GM21619 (cell line): Measurements from ENCODE around the gene MAP9.
A peak's percentile ranks its signal among the peaks of the same experiment; 100 is the strongest.
"Not testable (repeated sequence)": the region's sequence is repeated elsewhere in the genome, so short reads cannot be mapped to it uniquely, and the experiment has no call there.

Experiments used
- ATAC-seq: cut with Tn5 transposase; IDR thresholded peaks from one replicate; pipeline ENCODE4 v1.9.1; 2021; ENCODE audit not compliant: unreplicated experiment

The MAP9 gene

GRCh38 chr4:155353923-155354540 lies 22.7 kb downstream of the MAP9 start:
- peak; percentile 99 for ATAC-seq

- no peak for ATAC-seq
These were observed 34.6 kb downstream of the MAP9 start for GRCh38 chr4:155342142-155342541.

DNA sequence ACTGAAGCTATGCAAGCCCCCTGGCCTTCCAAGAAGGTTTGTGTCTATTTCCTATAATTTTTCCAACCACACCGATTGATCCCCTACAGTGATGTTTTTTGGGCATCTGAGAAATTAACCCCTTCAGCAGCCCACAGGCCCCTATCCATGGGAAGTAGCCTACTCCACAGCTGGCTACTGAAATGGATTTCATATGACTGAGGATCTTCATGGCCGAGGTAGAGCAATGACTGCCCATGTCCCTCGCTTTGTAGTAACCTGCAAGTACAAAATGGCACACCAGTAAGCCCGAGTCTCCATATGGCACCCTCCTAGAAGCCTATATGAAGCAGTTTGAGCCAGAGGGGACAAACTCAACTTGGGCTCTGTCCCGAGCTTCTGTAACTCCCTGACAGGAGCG lies 36.8 kb downstream of the MAP9 start:
- ATAC-seq: no peak

- ATAC-seq: no peak
These were observed 37.2 kb downstream of the MAP9 start for GRCh38 chr4:155339588-155339987.

- no peak for ATAC-seq
These were observed 38.6 kb downstream of the MAP9 start for GRCh38 chr4:155338196-155338595.

GRCh38 chr4:155336242-155336641 lies 40.5 kb downstream of the MAP9 start:
- no peak for ATAC-seq

GRCh38 chr4:155331478-155331877 lies 45.3 kb downstream of the MAP9 start:
- no peak for ATAC-seq

GRCh38 chr4:155322782-155323181 lies 54.0 kb downstream of the MAP9 start:
- ATAC-seq: no peak

DNA sequence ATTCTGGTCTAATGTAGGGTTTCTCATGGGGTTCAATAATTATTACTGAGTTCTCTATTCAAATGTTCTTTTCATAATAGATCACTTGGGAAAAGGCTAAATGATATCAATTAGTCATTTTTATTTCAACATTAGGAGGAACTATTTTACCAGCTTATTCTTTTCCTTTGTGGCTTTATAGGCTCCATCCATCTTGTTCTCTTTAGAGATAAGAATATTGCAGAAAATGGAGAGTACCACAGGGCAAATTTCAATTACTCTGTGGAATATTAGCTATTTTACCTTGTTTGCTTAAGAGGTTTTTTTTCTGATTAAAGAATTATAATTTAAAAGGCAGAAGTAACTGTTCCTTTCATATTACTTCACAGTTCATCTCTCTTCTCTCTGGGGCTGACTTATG lies 55.8 kb downstream of the MAP9 start:
- ATAC-seq: no peak

DNA sequence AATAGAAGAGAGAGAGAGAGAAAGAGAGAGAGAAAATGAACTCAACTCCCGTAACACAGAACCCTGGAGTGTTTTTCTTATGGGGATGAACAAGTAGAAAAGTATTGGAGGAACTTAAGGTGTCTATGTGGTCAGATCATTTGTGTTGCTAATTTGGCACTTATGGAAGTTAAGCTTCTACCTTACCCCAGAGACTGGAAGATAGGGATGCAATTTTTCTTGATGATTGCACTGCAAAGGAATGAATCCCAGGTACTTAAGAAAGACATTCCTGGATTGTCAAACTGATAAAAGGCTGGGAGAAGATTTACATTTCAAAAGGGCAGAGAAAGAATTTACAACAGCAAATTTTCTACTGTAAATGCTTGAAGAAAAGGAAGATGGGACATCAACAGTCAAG lies 57.2 kb downstream of the MAP9 start:
- ATAC-seq: no peak

- ATAC-seq: not testable (repeated sequence)
These were observed 64.7 kb downstream of the MAP9 start for GRCh38 chr4:155312027-155312426.

DNA sequence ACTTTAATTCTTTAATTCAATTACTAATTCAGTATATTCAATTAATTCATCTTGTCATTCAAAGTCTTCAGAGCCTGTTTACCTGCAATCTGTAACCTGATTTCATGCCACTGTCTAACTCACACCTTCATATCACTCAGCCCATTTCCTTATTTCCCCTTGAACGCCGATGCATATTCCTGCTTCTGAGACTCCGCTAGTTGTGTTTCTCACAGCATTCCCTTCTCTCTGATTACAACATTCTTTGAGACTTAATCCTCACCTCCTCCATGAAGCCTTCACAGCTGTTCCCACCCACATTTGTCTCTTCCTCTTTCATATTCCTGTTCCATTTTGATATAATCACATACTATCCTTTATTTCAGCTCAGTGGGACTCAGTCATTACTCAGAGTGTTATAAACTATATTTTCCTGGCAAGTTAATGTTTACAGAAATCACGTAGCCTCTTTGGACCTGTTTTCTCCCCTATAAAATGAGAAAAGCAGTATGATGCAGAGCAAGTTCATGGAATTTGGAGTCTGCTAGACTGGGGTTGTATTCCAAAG lies 69.0 kb downstream of the MAP9 start:
- ATAC-seq: no peak

DNA sequence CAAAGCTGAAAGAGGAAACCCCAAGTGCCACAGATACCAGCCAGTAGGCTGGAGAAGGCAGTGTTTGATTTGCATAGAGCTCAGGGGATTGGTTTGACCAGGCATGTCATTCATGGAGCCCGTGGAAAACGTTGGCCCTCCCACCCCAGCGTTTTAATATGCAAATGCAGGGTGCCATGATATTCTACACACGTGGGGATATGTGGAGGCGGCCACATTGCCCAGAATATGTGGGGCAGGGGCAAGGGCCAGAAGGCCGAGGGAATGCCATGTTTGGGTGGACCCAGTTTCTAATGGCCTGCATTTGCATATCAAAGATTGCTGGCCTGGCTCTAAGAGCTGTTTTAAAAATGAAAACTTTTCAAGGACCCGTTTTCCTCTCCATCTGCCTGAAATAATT lies 71.1 kb downstream of the MAP9 start:
- no peak for ATAC-seq

GRCh38 chr4:155304375-155304774 lies 72.4 kb downstream of the MAP9 start:
- no peak for ATAC-seq

- no peak for ATAC-seq
These were observed 77.7 kb downstream of the MAP9 start for GRCh38 chr4:155299103-155299502.
